ENCODE measurements around the gene MAP2K5.

- TF ChIP-seq CTCF (IDR thresholded peaks at IDR 0.05; ENCODE audit: poor library complexity) (no peak), EZH2 (IDR thresholded peaks at IDR 0.05; ENCODE audit: borderline replicate concordance) (no peak)
Measured at GRCh38 chr15:67674983-67675382, 132.5 kb downstream of the MAP2K5 start.
